Measurements from ENCODE around the gene LRRC4C. TPM values are rescaled to one million over a fixed set of nuclear protein-coding genes. Genes with fewer than 3 reads are reported as not detected.

LRRC4C gene
- total RNA-seq, 1 experiment from 2014 or later, result not detected

GRCh38 chr11:40405614-40406013 lies 1053.8 kb downstream of the LRRC4C start:
- Mint-ChIP-seq H3K9me3 (ENCODE audit: unreplicated experiment) (no peaks in the 10 kb centered on the region), H3K27me3 (ENCODE audit: insufficient read depth, unreplicated experiment) (no peaks in the 10 kb centered on the region), H3K4me1 (ENCODE audit: insufficient read depth, unreplicated experiment) (no peaks in the 10 kb centered on the region), H3K4me3 (ENCODE audit: unreplicated experiment) (no peak overlapping the region), H3K27ac (ENCODE audit: low read depth, unreplicated experiment) (no peak overlapping the region), H3K36me3 (ENCODE audit: insufficient read depth, unreplicated experiment) (no peaks in the 10 kb centered on the region)
- TF ChIP-seq CTCF (IDR thresholded peaks at IDR 0.05; ENCODE audit: unreplicated experiment), result no peak
- ChIA-PET POLR2A (no interaction called here), CTCF (interaction anchor here (1.1 kb wide), 1 partner anchor 210 kb away, joined by 3 read pairs; no protein-coding TSS in a partner anchor)
- intact Hi-C loops (cut with micrococcal nuclease), result no loop called here
- no TSS peak for BruUV-seq (replicated peaks)
- no peak for DNase-seq (ENCODE audit: unreplicated experiment)

- intact Hi-C loops (cut with micrococcal nuclease), result no loop called here
- ChIA-PET POLR2A (no interaction called here), CTCF (interaction anchor here (0.7 kb wide), 1 partner anchor 53 kb away, joined by 3 read pairs; no protein-coding TSS in a partner anchor)
- no peaks in the 10 kb centered on the region for H3K9me3 Mint-ChIP-seq (ENCODE audit: unreplicated experiment)
- no peaks in the 10 kb centered on the region for H3K4me1 Mint-ChIP-seq (ENCODE audit: insufficient read depth, unreplicated experiment)
- no peak overlapping the region for H3K27ac Mint-ChIP-seq (ENCODE audit: low read depth, unreplicated experiment)
- DNase-seq (ENCODE audit: unreplicated experiment), result peak; percentile 6
- H3K36me3 Mint-ChIP-seq (ENCODE audit: insufficient read depth, unreplicated experiment), result no peaks in the 10 kb centered on the region
- TF ChIP-seq CTCF (IDR thresholded peaks at IDR 0.05; ENCODE audit: unreplicated experiment), result no peak
- no TSS peak for BruUV-seq (replicated peaks)
- H3K4me3 Mint-ChIP-seq (ENCODE audit: unreplicated experiment), result no peak overlapping the region
- no peaks in the 10 kb centered on the region for H3K27me3 Mint-ChIP-seq (ENCODE audit: insufficient read depth, unreplicated experiment)
Observed at GRCh38 chr11:40403321-40403720, 1056.1 kb downstream of the LRRC4C start.

DNA sequence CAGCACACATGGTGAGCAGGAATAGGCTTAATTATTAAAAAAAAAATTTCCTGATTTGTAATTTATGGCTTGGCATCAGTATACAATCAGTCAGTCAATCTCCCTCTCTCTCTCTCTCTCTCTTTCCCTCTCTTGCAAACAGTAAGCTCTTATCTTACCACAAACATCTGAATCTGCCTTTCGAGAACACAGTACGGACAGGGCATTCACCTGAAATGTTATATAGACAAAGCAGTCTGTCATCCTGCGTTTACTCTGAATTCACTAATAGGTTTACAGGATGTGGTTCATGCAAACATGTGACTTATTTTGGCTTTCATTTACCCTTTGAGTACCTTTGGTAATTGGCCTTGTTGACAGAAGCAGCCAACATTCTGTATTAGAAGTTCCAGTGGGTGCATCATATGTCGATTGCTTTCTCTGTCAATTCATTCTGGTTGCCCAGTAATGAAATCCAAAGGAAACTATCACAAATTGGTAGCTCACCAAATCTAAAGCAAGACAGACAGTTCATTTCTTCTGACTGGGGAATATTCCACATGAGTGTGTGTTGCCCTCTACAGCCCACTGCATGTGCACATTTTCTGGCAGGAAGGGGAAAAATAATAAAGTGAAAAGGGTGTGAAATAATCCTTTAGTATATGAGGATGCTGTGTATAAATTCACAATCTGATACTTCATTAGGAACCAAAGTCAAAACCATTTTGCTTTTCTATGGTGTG lies 1058.2 kb downstream of the LRRC4C start:
- intact Hi-C loops (cut with micrococcal nuclease), result no loop called here
- ChIA-PET CTCF (no interaction called here), POLR2A (no interaction called here)
- no TSS peak for BruUV-seq (replicated peaks)
- Mint-ChIP-seq H3K27ac (ENCODE audit: low read depth, unreplicated experiment) (no peak overlapping the region), H3K27me3 (ENCODE audit: insufficient read depth, unreplicated experiment) (no peaks in the 10 kb centered on the region), H3K36me3 (ENCODE audit: insufficient read depth, unreplicated experiment) (no peaks in the 10 kb centered on the region), H3K4me1 (ENCODE audit: insufficient read depth, unreplicated experiment) (no peaks in the 10 kb centered on the region), H3K9me3 (ENCODE audit: unreplicated experiment) (no peaks in the 10 kb centered on the region), H3K4me3 (ENCODE audit: unreplicated experiment) (no peak overlapping the region)
- no peak for TF ChIP-seq CTCF (IDR thresholded peaks at IDR 0.05; ENCODE audit: unreplicated experiment)
- no peak for DNase-seq (ENCODE audit: unreplicated experiment)

- Mint-ChIP-seq H3K9me3 (ENCODE audit: unreplicated experiment) (no peaks in the 10 kb centered on the region), H3K27ac (ENCODE audit: low read depth, unreplicated experiment) (no peak overlapping the region), H3K36me3 (ENCODE audit: insufficient read depth, unreplicated experiment) (no peaks in the 10 kb centered on the region), H3K4me3 (ENCODE audit: unreplicated experiment) (no peak overlapping the region), H3K27me3 (ENCODE audit: insufficient read depth, unreplicated experiment) (no peaks in the 10 kb centered on the region), H3K4me1 (ENCODE audit: insufficient read depth, unreplicated experiment) (no peaks in the 10 kb centered on the region)
- TF ChIP-seq CTCF (IDR thresholded peaks at IDR 0.05; ENCODE audit: unreplicated experiment), result no peak
- BruUV-seq (replicated peaks), result no TSS peak
- ChIA-PET CTCF (no interaction called here), POLR2A (no interaction called here)
- intact Hi-C loops (cut with micrococcal nuclease), result no loop called here
- DNase-seq (ENCODE audit: unreplicated experiment), result no peak
Observed at GRCh38 chr11:40397141-40397540, 1062.3 kb downstream of the LRRC4C start.

Data from MCF 10A (cell line).